Lower leg skin (tissue), 3 donors: ENCODE results near the gene RALGAPA2.

ENCODE experiments used
- CTCF ChIP-seq, 3 donors: fragments of 450-650 bp; IDR thresholded peaks; one replicate each; pipeline ENCODE4 v1.5.1; 2016; ENCODE audit warnings: antibody characterized with exemption in 3 of 3, mild to moderate bottlenecking in 3 of 3, moderate library complexity in 2 of 3
- POLR2A ChIP-seq, 2 donors: fragments of 450-650 bp; IDR thresholded peaks; one replicate each; pipeline ENCODE4 v1.6.1; 2016 to 2017; ENCODE audit warnings: antibody characterized with exemption in 2 of 2, mild to moderate bottlenecking in 1 of 2, moderate library complexity in 1 of 2

GRCh38 chr20:20666359-20666758, 46.1 kb downstream of the RALGAPA2 start:
- TF ChIP-seq CTCF (IDR thresholded peaks at IDR 0.05) = no peak
- no peak for TF ChIP-seq POLR2A (IDR thresholded peaks at IDR 0.05)
